ENCODE measurements around the gene ARHGAP30.
"Not testable (repeated sequence)": the region's sequence is repeated elsewhere in the genome, so short reads cannot be mapped to it uniquely, and the experiment has no call there.

Gene ARHGAP30

GRCh38 chr1:161019751-161020495 lies 49.8 kb downstream of the ARHGAP30 start:
- TF ChIP-seq CTCF (conservative IDR thresholded peaks at IDR 0.05) = no peak
- peak overlapping the region; percentile 75 for H3K27ac ChIP-seq

GRCh38 chr1:161019111-161019660 lies 50.5 kb downstream of the ARHGAP30 start:
- not testable (repeated sequence) for H3K27ac ChIP-seq

GRCh38 chr1:161018631-161018930 lies 51.1 kb downstream of the ARHGAP30 start:
- H3K27ac ChIP-seq = no peak overlapping the region
- no peak for TF ChIP-seq CTCF (conservative IDR thresholded peaks at IDR 0.05)

GRCh38 chr1:161017756-161018630 lies 51.7 kb downstream of the ARHGAP30 start:
- no peak overlapping the region for H3K27ac ChIP-seq
- no peak for TF ChIP-seq CTCF (conservative IDR thresholded peaks at IDR 0.05)

- not testable (repeated sequence) for H3K27ac ChIP-seq
These were observed 52.5 kb downstream of the ARHGAP30 start for GRCh38 chr1:161017181-161017580.

GRCh38 chr1:161016683-161017082 lies 53.0 kb downstream of the ARHGAP30 start:
- H3K27ac ChIP-seq = not testable (repeated sequence)

GRCh38 chr1:161013488-161014230 lies 56.0 kb downstream of the ARHGAP30 start:
- no peak for TF ChIP-seq CTCF (conservative IDR thresholded peaks at IDR 0.05)
- H3K27ac ChIP-seq = no peak overlapping the region

- TF ChIP-seq CTCF (conservative IDR thresholded peaks at IDR 0.05) = no peak
- no peak overlapping the region for H3K27ac ChIP-seq
These were observed 56.6 kb downstream of the ARHGAP30 start for GRCh38 chr1:161013131-161013487.

All from VCaP (cell line).